Stimulated activated naive CD8-positive, alpha-beta T cell treated with anti-CD3 and anti-CD28 coated beads, Interleukin-15, Interleukin-2, amounts not matched to agents 100 U/mL and 50 U/mL, for 24 hours (primary cell): ENCODE measurements around the gene SLF1.

ENCODE experiments used
- ATAC-seq: fragments of 150-1000 bp; cut with Tn5 transposase; one replicate; pipeline ENCODE4 v1.10.0; 2021
- DNase-seq: peaks from one replicate; pipeline ENCODE4 v3.0.0; 2021

The SLF1 gene

DNA sequence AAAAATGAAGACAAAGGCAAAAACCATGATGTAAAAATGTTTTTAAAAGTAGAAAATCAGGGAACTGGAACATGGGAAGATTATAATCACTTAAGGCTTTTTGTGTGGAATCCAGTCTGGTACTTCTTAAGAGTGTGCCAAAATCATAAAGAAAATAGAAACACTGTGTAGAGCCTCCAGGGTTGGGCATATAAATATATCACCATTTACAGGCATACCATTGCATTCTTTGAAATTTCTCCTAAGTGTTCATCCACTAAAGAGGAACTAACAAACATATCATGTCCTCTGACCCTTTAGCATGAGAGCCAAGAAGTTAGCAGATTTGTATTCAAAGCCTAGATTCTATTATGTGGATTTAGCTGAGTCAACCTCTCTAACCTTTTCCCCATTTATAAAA lies 93.3 kb downstream of the SLF1 start:
- ATAC-seq = no peak

DNA sequence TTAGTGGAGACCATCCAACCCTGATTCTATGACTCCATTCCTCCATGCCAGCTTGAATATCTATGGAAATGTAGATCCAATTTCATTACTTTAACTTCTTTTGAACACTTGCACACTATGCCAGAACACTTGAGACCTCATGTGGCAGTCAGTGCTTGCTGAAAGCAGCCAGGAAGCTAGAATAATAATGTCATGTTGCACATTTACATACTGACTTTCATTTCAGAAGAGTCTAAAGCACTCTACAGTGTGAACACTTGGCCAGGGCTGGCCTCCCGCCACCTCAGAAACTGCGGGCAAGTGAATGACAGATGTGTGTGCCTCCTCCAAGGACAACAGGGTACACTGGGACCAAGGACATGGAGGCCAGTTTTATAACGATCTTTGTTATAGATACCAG lies 97.3 kb downstream of the SLF1 start:
- no peak for ATAC-seq

More for the DNA sequence above, 93.3 kb downstream of the SLF1 start:
- no peak for DNase-seq

DNA sequence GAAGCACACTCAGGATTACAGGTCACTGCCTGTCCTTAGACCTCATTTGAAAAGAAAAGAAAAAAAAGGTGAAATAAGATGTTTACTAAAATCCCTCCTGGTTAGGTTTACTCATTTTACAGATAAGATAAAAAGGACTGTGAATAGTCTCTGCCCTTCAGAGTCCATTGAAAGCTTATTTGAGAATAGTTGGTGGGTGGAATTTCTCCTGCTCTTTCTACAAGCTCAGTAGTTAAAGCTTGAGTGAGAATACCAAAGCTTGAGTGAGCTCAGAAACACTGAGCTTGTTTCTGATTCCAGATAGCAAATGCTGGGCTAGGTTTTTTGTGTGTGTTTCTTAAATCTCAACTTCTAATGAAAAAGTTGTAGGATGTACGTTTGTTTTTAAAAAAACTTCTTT lies 106.7 kb downstream of the SLF1 start:
- ATAC-seq = no peak
- no peak for DNase-seq

More for the DNA sequence above, 97.3 kb downstream of the SLF1 start:
- no peak for DNase-seq

DNA sequence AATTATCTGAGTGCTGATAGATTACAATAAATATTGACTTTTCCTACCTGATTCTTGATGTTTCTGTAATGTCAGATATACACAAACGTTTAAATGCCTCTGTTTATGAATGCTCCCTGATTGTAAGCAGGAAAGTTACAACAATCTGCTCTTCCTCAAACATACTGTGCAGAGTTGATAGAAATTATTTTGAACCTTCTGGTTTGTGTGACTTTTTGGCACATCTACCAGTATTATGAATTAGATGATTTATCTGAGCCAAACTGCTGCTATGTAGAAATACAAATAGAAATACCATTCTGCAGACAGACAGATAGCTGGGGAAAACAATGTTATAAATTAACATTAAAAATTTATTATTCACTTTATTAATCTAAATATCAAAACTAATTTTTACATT lies 113.0 kb downstream of the SLF1 start:
- DNase-seq = no peak
- ATAC-seq = no peak

DNA sequence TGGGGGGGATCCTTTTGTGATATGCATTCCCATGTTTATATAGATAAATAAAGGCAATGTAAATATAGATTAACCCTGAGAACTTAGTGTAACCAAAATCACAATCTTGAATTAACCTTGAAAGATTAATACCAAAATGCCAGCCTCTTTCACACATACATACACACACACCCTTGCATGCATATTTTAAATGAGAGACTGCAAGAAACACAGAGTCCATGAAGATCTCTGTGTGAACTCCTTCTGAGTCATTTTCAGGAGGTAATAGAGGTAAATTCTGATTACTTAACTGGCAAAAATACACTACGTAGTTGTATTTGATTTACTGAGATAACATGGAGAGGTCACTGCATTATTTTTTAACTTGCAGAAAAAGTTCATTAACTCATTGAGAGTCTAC lies 118.0 kb downstream of the SLF1 start:
- no peak for DNase-seq

DNA sequence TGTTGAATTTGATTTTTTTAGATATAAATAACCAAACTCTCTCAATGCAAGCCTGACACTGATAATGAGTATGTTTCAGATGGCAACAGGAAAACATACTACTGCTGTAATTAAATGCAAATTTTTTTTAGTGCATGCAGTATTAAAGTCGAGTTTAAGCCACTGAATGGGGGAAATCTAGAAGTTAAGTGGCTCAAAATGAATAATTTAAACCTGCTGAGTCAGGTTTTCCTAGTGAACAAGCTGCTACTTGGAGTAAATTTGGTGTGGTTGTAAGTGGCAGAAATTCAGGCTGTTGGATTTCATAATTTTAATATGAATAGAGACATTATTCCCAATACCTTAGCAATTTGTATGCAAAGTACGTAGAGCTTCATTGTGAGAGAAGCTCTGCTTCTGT lies 121.8 kb downstream of the SLF1 start:
- ATAC-seq = no peak
- DNase-seq = no peak

More for the DNA sequence above, 118.0 kb downstream of the SLF1 start:
- no peak for ATAC-seq

DNA sequence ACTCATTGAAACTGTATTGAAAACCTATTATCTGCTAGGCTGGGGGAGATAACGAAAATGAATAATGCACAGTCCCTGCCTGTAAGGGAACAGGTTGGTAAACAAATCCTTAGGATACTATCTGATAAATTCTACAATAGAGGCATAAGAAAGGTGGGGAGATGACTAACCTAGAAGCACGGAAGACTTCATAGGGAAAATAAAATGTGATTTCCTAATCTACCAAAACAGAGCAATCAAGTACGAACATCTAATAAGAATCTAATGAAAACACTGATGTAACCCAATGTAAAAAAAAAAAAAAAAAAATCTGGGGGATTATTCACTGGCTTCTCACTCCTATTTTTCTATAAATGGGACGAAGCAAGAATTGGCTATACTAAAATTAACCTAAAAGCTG lies 124.4 kb downstream of the SLF1 start:
- ATAC-seq (no peak), DNase-seq (no peak)

DNA sequence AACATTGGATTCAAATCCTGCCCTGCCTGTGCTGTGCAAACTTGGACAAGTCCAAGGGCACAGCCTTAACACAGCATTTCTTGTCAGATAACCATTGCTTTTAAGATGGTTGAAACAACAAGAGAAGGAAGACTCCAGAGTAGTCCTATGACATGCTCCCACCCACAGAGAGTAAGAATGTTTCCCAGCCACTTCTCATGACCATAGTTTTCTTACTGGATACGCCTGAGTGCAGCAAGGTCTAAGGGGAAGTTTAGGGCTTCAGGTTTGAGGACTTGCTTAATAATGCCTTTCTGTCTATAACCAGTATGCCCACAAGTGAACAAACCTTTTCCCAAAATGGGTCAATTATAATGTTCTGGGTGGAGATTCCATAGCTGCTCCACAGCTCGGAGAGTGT lies 126.4 kb downstream of the SLF1 start:
- no peak for ATAC-seq
- no peak for DNase-seq

DNA sequence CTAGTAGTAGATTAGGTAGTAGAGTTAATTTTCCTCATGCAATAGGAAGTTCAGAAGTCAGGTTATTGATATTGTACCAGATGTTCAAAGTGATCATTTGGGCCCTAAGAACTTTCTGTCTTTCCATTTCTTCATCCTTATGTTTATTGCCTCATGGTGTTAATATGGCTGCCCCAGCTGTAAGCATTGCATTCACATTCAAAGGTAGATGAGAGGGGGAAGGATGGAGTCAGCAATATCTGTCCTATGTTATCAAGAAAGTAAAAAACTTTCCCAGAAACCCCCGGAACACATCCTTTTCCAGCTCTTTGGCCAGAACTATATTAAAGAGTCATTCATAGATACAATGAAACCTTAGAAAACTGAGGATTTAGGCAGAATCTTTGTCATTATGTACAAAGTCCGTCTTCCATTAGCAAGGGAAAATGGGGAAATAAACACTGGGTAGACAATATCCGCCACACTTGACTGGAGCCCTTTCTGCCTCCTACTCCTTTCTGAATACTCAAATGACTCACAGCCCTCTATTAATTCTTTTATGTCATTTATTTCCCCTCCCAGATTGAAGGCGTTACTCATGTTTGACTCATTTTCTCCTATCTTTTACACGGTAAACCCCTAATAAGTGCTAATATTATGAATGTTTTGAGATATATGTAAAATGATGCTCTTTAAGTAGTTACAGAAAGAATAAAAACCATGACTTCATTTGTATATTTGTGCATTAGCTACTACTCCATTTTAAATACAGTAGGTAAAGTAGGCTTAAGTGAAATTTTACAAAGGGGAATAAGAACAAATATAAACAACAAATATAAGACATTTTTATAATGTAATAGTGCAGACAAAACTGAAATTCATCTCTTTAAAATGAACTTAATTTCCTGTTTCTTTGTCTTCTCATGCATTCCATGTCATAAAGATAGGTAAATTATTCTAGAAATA lies 127.6 kb downstream of the SLF1 start:
- DNase-seq (no peak), ATAC-seq (no peak)

DNA sequence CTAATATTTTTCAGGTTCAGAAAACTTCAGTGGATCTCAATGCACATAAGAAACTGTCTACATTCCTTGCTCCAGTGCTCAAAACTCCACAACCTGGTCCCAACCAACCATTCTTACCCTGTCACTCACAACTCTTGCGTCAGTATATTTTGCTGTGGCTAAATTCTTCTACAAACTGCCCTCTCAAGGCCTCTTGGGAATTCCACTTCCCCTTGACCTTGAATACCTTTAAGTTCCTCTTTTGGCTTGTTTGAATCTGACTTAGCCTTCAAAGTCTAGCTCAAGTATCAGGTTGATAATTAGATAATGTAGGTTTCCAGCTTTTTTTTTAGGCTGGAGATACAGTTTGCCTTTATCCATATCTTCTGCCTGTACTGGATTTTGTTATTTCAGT lies 128.3 kb downstream of the SLF1 start:
- ATAC-seq = no peak
- DNase-seq = no peak
